Liver (tissue), 9 donors: Measurements from ENCODE around the gene NIP7. TPM values are rescaled to one million over a fixed set of nuclear protein-coding genes. Genes with fewer than 3 reads are reported as not detected.

Experiments used
- DNase-seq: peaks from one replicate; pipeline ENCODE4 v3.0.0-alpha.2; 2017; ENCODE audit warnings: low spot score
- H3K27ac ChIP-seq, 2 donors: one replicate each; pipeline ENCODE4 v1.7.0; 2013; ENCODE audit warnings: inconsistent platforms in 2 of 2, low read length in 2 of 2, control low read depth in 1 of 2, low read depth in 1 of 2, mild to moderate bottlenecking in 1 of 2
- H3K27me3 ChIP-seq, 4 donors: one replicate each; pipeline versions ENCODE4 v1.6.1 to v1.7.0; 2013; ENCODE audit warnings: low read length in 3 of 4, inconsistent platforms in 1 of 4, mild to moderate bottlenecking in 1 of 4, moderate library complexity in 1 of 4; ENCODE audit not compliant: control insufficient read depth in 4 of 4, insufficient read depth in 4 of 4
- H3K36me3 ChIP-seq, 4 donors: one replicate each; pipeline versions ENCODE4 v1.6.1 to v1.7.0; 2013; ENCODE audit warnings: low read length in 3 of 4, mild to moderate bottlenecking in 3 of 4, low read depth in 1 of 4, moderate library complexity in 1 of 4; ENCODE audit not compliant: control insufficient read depth in 4 of 4, insufficient read depth in 3 of 4
- H3K4me1 ChIP-seq, 4 donors: one replicate each; pipeline versions ENCODE4 v1.6.1 to v1.7.0; 2013; ENCODE audit warnings: low read length in 3 of 4, mild to moderate bottlenecking in 3 of 4, moderate library complexity in 1 of 4; ENCODE audit not compliant: control insufficient read depth in 4 of 4, insufficient read depth in 4 of 4
- H3K4me3 ChIP-seq, 3 donors: one replicate each; pipeline versions ENCODE4 v1.6.1 to v1.7.0; 2013; ENCODE audit warnings: low read length in 3 of 3, control low read depth in 1 of 3, low read depth in 1 of 3, mild to moderate bottlenecking in 1 of 3
- H3K9ac ChIP-seq, 2 donors: one replicate each; pipeline ENCODE4 v1.7.0; 2013; ENCODE audit warnings: low read length in 2 of 2, mild to moderate bottlenecking in 2 of 2, moderate library complexity in 2 of 2, control low read depth in 1 of 2, low read depth in 1 of 2
- H3K9me3 ChIP-seq, 4 donors: one replicate each; pipeline versions ENCODE4 v1.6.1 to v1.7.0; 2013; ENCODE audit warnings: low read length in 3 of 4; ENCODE audit not compliant: control insufficient read depth in 4 of 4
- ATF3 ChIP-seq: IDR thresholded peaks from 2 replicates; pipeline ENCODE4 v1.6.1; 2016; ENCODE audit warnings: antibody characterized with exemption
- CTCF ChIP-seq: fragments of 150-350 bp; IDR thresholded peaks from 2 replicates; pipeline ENCODE4 v1.5.1; 2017; ENCODE audit warnings: improper control_type of control experiment, low read depth, low read length; ENCODE audit not compliant: missing input control
- EGR1 ChIP-seq, 2 donors: IDR thresholded peaks; 2 replicates each; pipeline ENCODE4 v1.6.1; 2016 to 2018; ENCODE audit warnings: antibody characterized with exemption in 2 of 2, low read depth in 2 of 2
- FOXA1 ChIP-seq: IDR thresholded peaks from 2 replicates; pipeline ENCODE4 v1.6.1; 2016; ENCODE audit warnings: antibody characterized with exemption
- FOXA2 ChIP-seq: IDR thresholded peaks from 2 replicates; pipeline ENCODE4 v1.6.1; 2016; ENCODE audit warnings: antibody characterized with exemption
- GABPA ChIP-seq, 2 donors: IDR thresholded peaks in 1 of 2; conservative IDR thresholded peaks in 1 of 2; 2 replicates each; pipeline ENCODE4 v1.6.1; 2016; ENCODE audit warnings: antibody characterized with exemption in 2 of 2, mild to moderate bottlenecking in 1 of 2, moderate library complexity in 1 of 2
- HNF4A ChIP-seq, 2 donors: conservative IDR thresholded peaks; 2 replicates each; pipeline ENCODE4 v1.6.1; 2016; ENCODE audit warnings: antibody characterized with exemption in 2 of 2, mild to moderate bottlenecking in 2 of 2
- HNF4G ChIP-seq: IDR thresholded peaks from 2 replicates; pipeline ENCODE4 v1.6.1; 2016; ENCODE audit warnings: antibody characterized with exemption
- JUND ChIP-seq, 2 donors: IDR thresholded peaks; 2 replicates each; pipeline ENCODE4 v1.6.1; 2016; ENCODE audit warnings: antibody characterized with exemption in 2 of 2
- MAX ChIP-seq: IDR thresholded peaks from 2 replicates; pipeline ENCODE4 v1.6.1; 2016; ENCODE audit warnings: antibody characterized with exemption
- NR2F2 ChIP-seq: IDR thresholded peaks from 2 replicates; pipeline ENCODE4 v1.6.1; 2016; ENCODE audit warnings: antibody characterized with exemption
- RAD21 ChIP-seq, 2 donors: IDR thresholded peaks; 2 replicates each; pipeline ENCODE4 v1.6.1; 2016; ENCODE audit warnings: antibody characterized with exemption in 2 of 2, mild to moderate bottlenecking in 2 of 2
- REST ChIP-seq: IDR thresholded peaks from 2 replicates; pipeline ENCODE4 v1.6.1; 2016; ENCODE audit warnings: antibody characterized with exemption, mild to moderate bottlenecking
- RXRA ChIP-seq, 2 donors: IDR thresholded peaks; 2 replicates each; pipeline ENCODE4 v1.6.1; 2017 to 2018; ENCODE audit warnings: antibody characterized with exemption in 2 of 2, mild to moderate bottlenecking in 1 of 2
- SP1 ChIP-seq: IDR thresholded peaks from 2 replicates; pipeline ENCODE4 v1.6.1; 2018; ENCODE audit warnings: antibody characterized with exemption, mild to moderate bottlenecking
- TAF1 ChIP-seq: conservative IDR thresholded peaks from 2 replicates; pipeline ENCODE4 v1.6.1; 2016; ENCODE audit warnings: antibody characterized with exemption, mild to moderate bottlenecking
- YY1 ChIP-seq: IDR thresholded peaks from 2 replicates; pipeline ENCODE4 v1.6.1; 2016; ENCODE audit warnings: antibody characterized with exemption, mild to moderate bottlenecking
- ZBTB33 ChIP-seq: IDR thresholded peaks from 2 replicates; pipeline ENCODE4 v1.6.1; 2016; ENCODE audit warnings: antibody characterized with exemption
- WGBS: extraction: QIAGEN DNeasy Blood & Tissue Kit; methylation state at CpG from one replicate; pipeline ENCODE4 v1.1.7; 2013; 5-methylcytosine and 5-hydroxymethylcytosine counted together
- polyA plus RNA-seq, 2 donors: library from polyadenylated mRNA; stranded (reverse) in 1 of 2; unstranded in 1 of 2; fragments of 200-250 nt in 1 of 2; fragments of >200 nt in 1 of 2; fragmentation: Nextera tagmentation in 1 of 2; extraction: Ambion mirVana in 1 of 2; gene quantifications; one replicate each; pipeline versions ENCODE4 v1.2.1 to v1.2.3, GENCODE V29; 2013 to 2015
- total RNA-seq, 2 donors: library from RNA; depleted of rRNA; stranded (reverse); fragments of >200 nt; gene quantifications; one replicate each; pipeline ENCODE4 v1.2.3, GENCODE V29; 2014
- donor health status: healthy.
- donor health status: healthy.
- donor health status: healthy.
- donor health status: healthy.
- donor health status: healthy.

The NIP7 gene
- total and polyA plus RNA-seq, 4 donors: 7.4 to 14.0 (median 11.1) TPM

GRCh38 chr16:69320740-69321073 lies 18.9 kb upstream of the NIP7 start:
- peaks cover 10 to 63% (median 51%) of the 10 kb centered on the region in 4 donors for H3K4me1 ChIP-seq
- H3K36me3 ChIP-seq: peaks cover 23 to 58% (median 38%) of the 10 kb centered on the region in 4 donors
- no peak overlapping the region for H3K4me3 ChIP-seq
- H3K27me3 ChIP-seq: no peaks in the 10 kb centered on the region
- DNase-seq: no peak
- no peaks in the 10 kb centered on the region for H3K9me3 ChIP-seq
- H3K27ac ChIP-seq: no peak overlapping the region
- no peak for TF ChIP-seq HNF4A (conservative IDR thresholded peaks at IDR 0.05)
- TF ChIP-seq NR2F2: no peak
- TF ChIP-seq JUND (IDR thresholded peaks at IDR 0.05): no peak
- TF ChIP-seq RAD21 (IDR thresholded peaks at IDR 0.05): no peak
- no peak for TF ChIP-seq EGR1 (IDR thresholded peaks at IDR 0.05; ENCODE audit: low read depth in 2 of 2)
- TF ChIP-seq FOXA1: no peak
- no peak for TF ChIP-seq RXRA (IDR thresholded peaks at IDR 0.05)
- no peak for TF ChIP-seq TAF1
- no peak for TF ChIP-seq MAX
- WGBS: 94% methylated on average over 13 of the region's 13 CpGs
- no peak overlapping the region for H3K9ac ChIP-seq

GRCh38 chr16:69321080-69321479 lies 18.5 kb upstream of the NIP7 start:
- no peaks in the 10 kb centered on the region for H3K27me3 ChIP-seq
- DNase-seq: no peak
- H3K27ac ChIP-seq: no peak overlapping the region
- TF ChIP-seq ATF3 (no peak), NR2F2 (no peak), JUND (IDR thresholded peaks at IDR 0.05) (no peak), GABPA (IDR thresholded peaks at IDR 0.05 in 1 of 2, conservative IDR thresholded peaks at IDR 0.05 in 1 of 2) (no peak), MAX (no peak), FOXA2 (no peak), EGR1 (IDR thresholded peaks at IDR 0.05; ENCODE audit: low read depth in 2 of 2) (no peak), RAD21 (IDR thresholded peaks at IDR 0.05) (no peak), CTCF (no peak), REST (no peak), TAF1 (no peak), YY1 (no peak), RXRA (IDR thresholded peaks at IDR 0.05) (no peak), HNF4A (conservative IDR thresholded peaks at IDR 0.05) (no peak), FOXA1 (no peak), HNF4G (no peak), ZBTB33 (no peak), SP1 (no peak)
- H3K36me3 ChIP-seq: peaks cover 25 to 58% (median 38%) of the 10 kb centered on the region in 4 donors
- peaks cover 13 to 63% (median 51%) of the 10 kb centered on the region in 4 donors for H3K4me1 ChIP-seq
- no peak overlapping the region for H3K4me3 ChIP-seq
- 94% methylated on average over 22 of the region's 22 CpGs for WGBS
- no peak overlapping the region for H3K9ac ChIP-seq
- H3K9me3 ChIP-seq: no peaks in the 10 kb centered on the region
